Measurements from ENCODE around the gene SPTLC1.

DNA sequence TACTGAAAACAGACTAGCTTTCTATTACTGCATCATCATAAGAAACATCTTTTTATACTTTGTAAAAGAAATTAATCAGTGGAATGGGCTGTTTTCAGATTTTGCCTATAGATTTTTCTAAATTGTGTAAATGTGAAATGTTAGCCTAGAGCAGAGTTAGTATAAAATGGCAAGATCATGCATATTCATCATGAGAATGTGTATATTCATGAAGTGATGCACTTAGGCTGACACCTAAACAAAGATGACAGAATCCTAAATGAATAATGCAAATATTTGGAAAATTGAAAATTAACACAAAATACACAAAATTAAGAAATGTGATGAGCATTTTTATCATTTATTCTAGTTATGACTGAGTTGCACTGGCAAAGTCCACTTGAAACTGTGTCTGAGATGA lies 57.2 kb downstream of the SPTLC1 start:
- no peak for TF ChIP-seq POLR2A (IDR thresholded peaks at IDR 0.05)
- TF ChIP-seq, protein P1, sequence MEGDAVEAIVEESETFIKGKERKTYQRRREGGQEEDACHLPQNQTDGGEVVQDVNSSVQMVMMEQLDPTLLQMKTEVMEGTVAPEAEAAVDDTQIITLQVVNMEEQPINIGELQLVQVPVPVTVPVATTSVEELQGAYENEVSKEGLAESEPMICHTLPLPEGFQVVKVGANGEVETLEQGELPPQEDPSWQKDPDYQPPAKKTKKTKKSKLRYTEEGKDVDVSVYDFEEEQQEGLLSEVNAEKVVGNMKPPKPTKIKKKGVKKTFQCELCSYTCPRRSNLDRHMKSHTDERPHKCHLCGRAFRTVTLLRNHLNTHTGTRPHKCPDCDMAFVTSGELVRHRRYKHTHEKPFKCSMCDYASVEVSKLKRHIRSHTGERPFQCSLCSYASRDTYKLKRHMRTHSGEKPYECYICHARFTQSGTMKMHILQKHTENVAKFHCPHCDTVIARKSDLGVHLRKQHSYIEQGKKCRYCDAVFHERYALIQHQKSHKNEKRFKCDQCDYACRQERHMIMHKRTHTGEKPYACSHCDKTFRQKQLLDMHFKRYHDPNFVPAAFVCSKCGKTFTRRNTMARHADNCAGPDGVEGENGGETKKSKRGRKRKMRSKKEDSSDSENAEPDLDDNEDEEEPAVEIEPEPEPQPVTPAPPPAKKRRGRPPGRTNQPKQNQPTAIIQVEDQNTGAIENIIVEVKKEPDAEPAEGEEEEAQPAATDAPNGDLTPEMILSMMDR (IDR thresholded peaks at IDR 0.05), result no peak

Measured in testis (tissue), 2 donors.